ENCODE data around the gene PLEKHG3.

Gene PLEKHG3

DNA sequence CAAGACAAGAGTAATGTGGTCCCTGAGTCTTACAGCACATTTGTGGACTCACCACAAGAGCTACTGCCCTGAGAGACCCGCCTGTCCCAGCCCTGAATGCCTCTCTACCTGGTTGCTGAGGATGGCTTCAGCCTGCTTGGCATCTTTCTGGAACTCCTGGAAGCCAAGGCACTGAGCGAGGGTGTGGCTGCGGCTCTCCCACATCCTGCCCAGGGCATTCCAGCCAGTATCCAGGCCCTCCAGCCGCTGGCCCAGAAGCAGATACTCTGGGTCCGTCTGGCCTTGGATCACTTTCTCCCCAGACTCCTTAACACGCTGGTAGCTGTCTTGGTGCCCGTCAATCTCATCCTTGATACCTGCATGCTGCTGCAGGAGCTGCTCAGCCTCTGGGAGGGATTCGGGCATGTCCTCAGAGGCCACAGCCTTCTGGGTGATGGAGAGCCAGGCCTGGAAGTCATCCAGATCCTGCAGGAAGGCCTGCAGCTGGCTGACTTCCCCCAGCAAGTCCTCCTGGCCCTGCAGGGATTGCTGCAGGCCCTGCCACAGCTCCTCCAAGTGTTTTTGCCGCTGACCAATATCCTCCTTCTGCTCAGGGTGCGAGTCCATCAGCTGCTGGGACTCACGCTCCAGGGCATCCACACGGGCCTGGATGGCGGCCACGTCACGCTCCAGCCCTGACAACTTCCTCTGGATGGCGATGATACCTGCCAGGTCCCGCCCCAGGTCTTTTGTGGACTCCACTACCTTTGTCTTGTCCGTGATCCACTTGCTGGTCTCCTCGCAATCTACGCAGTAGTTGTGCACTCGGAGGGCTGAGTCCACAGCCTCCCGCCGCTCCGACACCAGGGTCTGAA is 82.3 kb downstream of the PLEKHG3 start:
- no peak for DNase-seq
- H2AFZ ChIP-seq (ENCODE audit: low read length): no peak overlapping the region
- H3K9me2 ChIP-seq (replicated peaks; ENCODE audit: insufficient read depth, low read length): no peaks in the 10 kb centered on the region
- no peak overlapping the region for H3K4me3 ChIP-seq (ENCODE audit: low read length)
- no peaks in the 10 kb centered on the region for H3K9me3 ChIP-seq (replicated peaks; ENCODE audit: insufficient read depth, low read length)
- no peak overlapping the region for H3K27ac ChIP-seq (ENCODE audit: low read length)
- TF ChIP-seq EZH2phosphoT487 (IDR thresholded peaks at IDR 0.05; ENCODE audit: low read length) (no peak), EZH2 (optimal IDR thresholded peaks at IDR 0.05; ENCODE audit: low read depth, low read length) (no peak)
- TF ChIP-seq, protein P1, sequence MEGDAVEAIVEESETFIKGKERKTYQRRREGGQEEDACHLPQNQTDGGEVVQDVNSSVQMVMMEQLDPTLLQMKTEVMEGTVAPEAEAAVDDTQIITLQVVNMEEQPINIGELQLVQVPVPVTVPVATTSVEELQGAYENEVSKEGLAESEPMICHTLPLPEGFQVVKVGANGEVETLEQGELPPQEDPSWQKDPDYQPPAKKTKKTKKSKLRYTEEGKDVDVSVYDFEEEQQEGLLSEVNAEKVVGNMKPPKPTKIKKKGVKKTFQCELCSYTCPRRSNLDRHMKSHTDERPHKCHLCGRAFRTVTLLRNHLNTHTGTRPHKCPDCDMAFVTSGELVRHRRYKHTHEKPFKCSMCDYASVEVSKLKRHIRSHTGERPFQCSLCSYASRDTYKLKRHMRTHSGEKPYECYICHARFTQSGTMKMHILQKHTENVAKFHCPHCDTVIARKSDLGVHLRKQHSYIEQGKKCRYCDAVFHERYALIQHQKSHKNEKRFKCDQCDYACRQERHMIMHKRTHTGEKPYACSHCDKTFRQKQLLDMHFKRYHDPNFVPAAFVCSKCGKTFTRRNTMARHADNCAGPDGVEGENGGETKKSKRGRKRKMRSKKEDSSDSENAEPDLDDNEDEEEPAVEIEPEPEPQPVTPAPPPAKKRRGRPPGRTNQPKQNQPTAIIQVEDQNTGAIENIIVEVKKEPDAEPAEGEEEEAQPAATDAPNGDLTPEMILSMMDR (IDR thresholded peaks at IDR 0.05; ENCODE audit: low read length): no peak
- no peak overlapping the region for H3K4me2 ChIP-seq (ENCODE audit: low read depth, low read length)
- H3K79me2 ChIP-seq (ENCODE audit: low read length): no peaks in the 10 kb centered on the region
- H4K20me1 ChIP-seq (ENCODE audit: insufficient read depth, low read length): no peaks in the 10 kb centered on the region
- no peak overlapping the region for H3K9ac ChIP-seq (ENCODE audit: low read length)
- no peaks in the 10 kb centered on the region for H3K4me1 ChIP-seq (ENCODE audit: low read length)
- H3F3A ChIP-seq (ENCODE audit: insufficient read depth, low read length): no peaks in the 10 kb centered on the region
- no peaks in the 10 kb centered on the region for H3K36me3 ChIP-seq (replicated peaks; ENCODE audit: insufficient read depth, low read length)
- H3K27me3 ChIP-seq (replicated peaks; ENCODE audit: insufficient read depth, low read length): no peaks in the 10 kb centered on the region

DNA sequence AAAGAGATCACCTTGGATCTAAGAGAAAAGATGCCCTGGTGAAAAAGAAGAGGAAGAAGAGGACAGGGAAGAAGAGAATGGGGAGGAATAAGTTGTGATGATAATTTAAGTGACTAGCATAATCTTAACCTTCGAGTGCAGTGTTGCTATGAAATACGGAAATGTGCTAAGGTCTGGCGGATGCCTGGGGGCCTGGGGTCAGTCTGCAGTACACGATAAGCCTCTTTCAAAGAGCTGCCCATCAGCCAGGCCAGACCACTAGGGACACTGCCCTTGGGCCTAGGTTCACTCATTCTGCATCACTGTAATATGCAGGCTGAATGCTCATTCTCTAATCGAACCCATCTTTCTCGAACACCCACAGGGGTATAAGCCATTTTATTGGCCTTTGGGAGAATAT is 83.4 kb downstream of the PLEKHG3 start:
- no peak overlapping the region for H3K4me3 ChIP-seq (ENCODE audit: low read length)
- no peak overlapping the region for H3K4me2 ChIP-seq (ENCODE audit: low read depth, low read length)
- H3K4me1 ChIP-seq (ENCODE audit: low read length): no peaks in the 10 kb centered on the region
- TF ChIP-seq EZH2 (optimal IDR thresholded peaks at IDR 0.05; ENCODE audit: low read depth, low read length) (no peak), EZH2phosphoT487 (IDR thresholded peaks at IDR 0.05; ENCODE audit: low read length) (no peak)
- TF ChIP-seq, protein P1 (IDR thresholded peaks at IDR 0.05; ENCODE audit: low read length): no peak
- H3K9me2 ChIP-seq (replicated peaks; ENCODE audit: insufficient read depth, low read length): no peaks in the 10 kb centered on the region
- H3K27ac ChIP-seq (ENCODE audit: low read length): no peak overlapping the region
- H4K20me1 ChIP-seq (ENCODE audit: insufficient read depth, low read length): no peaks in the 10 kb centered on the region
- H3K36me3 ChIP-seq (replicated peaks; ENCODE audit: insufficient read depth, low read length): no peaks in the 10 kb centered on the region
- no peaks in the 10 kb centered on the region for H3K9me3 ChIP-seq (replicated peaks; ENCODE audit: insufficient read depth, low read length)
- H3F3A ChIP-seq (ENCODE audit: insufficient read depth, low read length): no peaks in the 10 kb centered on the region
- DNase-seq: no peak
- H3K9ac ChIP-seq (ENCODE audit: low read length): no peak overlapping the region
- no peaks in the 10 kb centered on the region for H3K27me3 ChIP-seq (replicated peaks; ENCODE audit: insufficient read depth, low read length)
- H2AFZ ChIP-seq (ENCODE audit: low read length): no peak overlapping the region
- H3K79me2 ChIP-seq (ENCODE audit: low read length): no peaks in the 10 kb centered on the region

DNA sequence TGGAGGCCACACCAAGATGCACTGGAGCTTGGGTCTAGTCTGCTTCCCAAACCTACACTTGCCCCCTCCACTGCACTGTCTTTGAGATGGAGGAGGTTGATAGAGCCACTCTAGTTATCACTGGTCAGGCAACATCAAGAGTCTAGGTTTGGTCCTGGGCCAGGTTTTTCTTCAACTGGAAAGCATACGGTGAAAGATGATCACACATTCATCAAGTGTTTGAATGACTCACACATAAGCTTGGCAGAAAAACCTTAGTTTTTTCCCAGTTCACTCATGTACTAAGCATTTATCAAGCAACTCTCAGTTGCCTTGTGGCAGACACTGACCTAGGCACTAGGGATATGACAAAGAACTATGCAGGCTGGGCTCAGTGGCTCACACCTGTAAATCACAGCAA is 84.5 kb downstream of the PLEKHG3 start:
- Histone ChIP-seq H3K9me3 (replicated peaks; ENCODE audit: insufficient read depth, low read length) (no peaks in the 10 kb centered on the region), H3K4me2 (ENCODE audit: low read depth, low read length) (no peak overlapping the region), H3K79me2 (ENCODE audit: low read length) (no peaks in the 10 kb centered on the region), H3K4me3 (ENCODE audit: low read length) (no peak overlapping the region), H3K27ac (ENCODE audit: low read length) (no peak overlapping the region), H4K20me1 (ENCODE audit: insufficient read depth, low read length) (no peaks in the 10 kb centered on the region), H3K4me1 (ENCODE audit: low read length) (no peaks in the 10 kb centered on the region), H2AFZ (ENCODE audit: low read length) (no peak overlapping the region), H3F3A (ENCODE audit: insufficient read depth, low read length) (no peaks in the 10 kb centered on the region), H3K36me3 (replicated peaks; ENCODE audit: insufficient read depth, low read length) (no peaks in the 10 kb centered on the region), H3K9me2 (replicated peaks; ENCODE audit: insufficient read depth, low read length) (no peaks in the 10 kb centered on the region), H3K27me3 (replicated peaks; ENCODE audit: insufficient read depth, low read length) (no peaks in the 10 kb centered on the region), H3K9ac (ENCODE audit: low read length) (no peak overlapping the region)
- TF ChIP-seq EZH2 (optimal IDR thresholded peaks at IDR 0.05; ENCODE audit: low read depth, low read length): no peak
- no peak for TF ChIP-seq EZH2phosphoT487 (IDR thresholded peaks at IDR 0.05; ENCODE audit: low read length)
- TF ChIP-seq, protein P1 (IDR thresholded peaks at IDR 0.05; ENCODE audit: low read length): no peak
- no peak for DNase-seq

Data from MM.1S (cell line).